Stomach smooth muscle (tissue), 2 donors: ENCODE measurements around the gene EPS8L2.
A peak's percentile ranks its signal among the peaks of the same experiment; 100 is the strongest.

Experiments used
- H3K27ac ChIP-seq: one replicate; pipeline ENCODE4 v1.7.0; 2013; ENCODE audit warnings: mild to moderate bottlenecking, low read length, inconsistent platforms
- H3K27me3 ChIP-seq, 2 donors: one replicate each; pipeline ENCODE4 v1.7.0; 2013; ENCODE audit warnings: low read length in 2 of 2; ENCODE audit not compliant: insufficient read depth in 2 of 2, control insufficient read depth in 1 of 2
- H3K36me3 ChIP-seq, 2 donors: one replicate each; pipeline ENCODE4 v1.7.0; 2013; ENCODE audit warnings: low read length in 2 of 2; ENCODE audit not compliant: control insufficient read depth in 2 of 2, insufficient read depth in 2 of 2
- H3K4me1 ChIP-seq: one replicate; pipeline ENCODE4 v1.7.0; 2013; ENCODE audit warnings: low read length; ENCODE audit not compliant: control insufficient read depth, insufficient read depth
- H3K4me3 ChIP-seq, 2 donors: one replicate each; pipeline ENCODE4 v1.7.0; 2013; ENCODE audit warnings: low read length in 2 of 2
- H3K9ac ChIP-seq, 2 donors: one replicate each; pipeline ENCODE4 v1.7.0; 2013; ENCODE audit warnings: low read length in 2 of 2, mild to moderate bottlenecking in 1 of 2
- H3K9me3 ChIP-seq, 2 donors: one replicate each; pipeline ENCODE4 v1.7.0; 2013; ENCODE audit warnings: low read length in 2 of 2; ENCODE audit not compliant: control insufficient read depth in 2 of 2
- donor health status: healthy.
- donor health status: Pancreatic carcinoma.

EPS8L2 gene

DNA sequence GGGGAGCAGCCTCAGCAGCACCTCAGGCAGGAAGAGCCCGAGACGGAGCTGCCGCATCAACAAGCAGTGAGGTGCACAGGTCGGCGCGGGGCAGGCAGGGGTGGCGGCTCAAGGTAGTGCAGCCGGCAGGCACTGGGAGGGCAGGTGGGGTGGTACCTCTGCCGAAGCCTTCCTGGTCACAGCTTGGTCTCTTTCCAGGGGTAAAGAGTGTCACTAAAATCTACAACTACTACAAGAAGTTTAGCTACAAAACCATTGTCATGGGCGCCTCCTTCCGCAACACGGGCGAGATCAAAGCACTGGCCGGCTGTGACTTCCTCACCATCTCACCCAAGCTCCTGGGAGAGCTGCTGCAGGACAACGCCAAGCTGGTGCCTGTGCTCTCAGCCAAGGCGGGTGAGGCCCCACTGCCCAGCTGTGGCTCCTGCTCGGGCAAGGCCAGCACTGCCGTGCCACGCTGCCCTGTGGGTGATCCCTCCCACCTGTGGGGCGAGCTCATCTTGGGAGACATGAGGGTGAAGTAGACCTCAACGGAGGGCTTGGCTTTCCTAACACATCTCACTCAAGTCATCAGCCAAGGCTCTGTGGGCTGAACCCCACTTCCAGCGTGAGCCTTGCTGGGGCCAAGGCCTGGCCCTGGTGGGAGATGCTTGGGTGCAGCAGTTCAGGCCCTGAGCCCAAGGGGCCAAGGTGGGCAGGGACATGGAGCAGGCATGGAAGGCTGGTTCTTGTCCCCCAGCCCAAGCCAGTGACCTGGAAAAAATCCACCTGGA is 57.7 kb downstream of the EPS8L2 start:
- Histone ChIP-seq H3K36me3 (peaks cover 26 to 44% of the 10 kb centered on the region in 2 donors), H3K9ac (no peak overlapping the region), H3K4me1 (no peaks in the 10 kb centered on the region), H3K9me3 (no peaks in the 10 kb centered on the region), H3K27me3 (no peaks in the 10 kb centered on the region), H3K4me3 (no peak overlapping the region), H3K27ac (no peak overlapping the region)

- H3K9ac ChIP-seq, result no peak overlapping the region
- H3K36me3 ChIP-seq, result peaks cover 24 to 42% of the 10 kb centered on the region in 2 donors
- H3K27ac ChIP-seq, result no peak overlapping the region
Observed at GRCh38 chr11:764322-765024, 58.4 kb downstream of the EPS8L2 start.

DNA sequence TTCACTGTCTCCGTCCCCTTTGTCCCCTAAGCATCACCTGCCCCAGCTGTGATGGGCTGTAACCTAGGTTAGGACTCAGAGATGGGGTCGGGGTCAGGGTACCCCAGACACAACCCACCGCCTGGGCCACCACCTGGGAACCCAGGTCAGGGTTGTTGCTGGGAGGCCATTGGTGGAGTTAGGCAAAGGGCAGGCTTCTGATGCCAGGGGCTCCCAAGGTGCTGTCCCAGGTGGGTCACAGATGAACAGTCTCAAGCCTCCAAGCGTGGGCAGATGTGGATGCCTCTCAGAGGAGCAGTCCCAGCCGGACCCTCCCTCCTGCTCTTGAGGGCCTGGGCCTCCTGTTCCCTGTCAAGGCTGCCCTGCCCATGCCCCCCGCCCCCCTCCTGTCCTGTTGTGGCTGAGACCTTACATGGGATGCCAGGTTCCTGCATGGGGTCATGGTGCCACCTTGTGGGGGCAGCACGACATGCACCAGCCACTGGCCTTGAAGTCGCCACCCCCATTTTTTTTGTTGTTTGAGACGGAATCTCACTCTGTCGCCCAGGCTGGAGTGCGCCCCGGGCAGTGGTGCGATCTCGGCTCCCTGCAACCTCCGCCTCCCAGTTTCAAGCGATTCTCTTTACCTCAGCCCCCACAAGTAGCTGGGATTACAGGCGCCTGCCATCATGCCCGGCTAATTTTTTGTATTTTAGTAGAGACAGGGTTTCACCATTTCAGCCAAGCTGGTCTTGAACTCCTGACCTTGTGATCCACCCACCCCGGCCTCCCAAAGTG is 59.2 kb downstream of the EPS8L2 start:
- Histone ChIP-seq H3K4me3 (no peak overlapping the region), H3K27ac (peak overlapping the region; percentile 31), H3K36me3 (peaks cover 22 to 39% of the 10 kb centered on the region in 2 donors), H3K9me3 (no peaks in the 10 kb centered on the region), H3K27me3 (no peaks in the 10 kb centered on the region), H3K9ac (no peak overlapping the region), H3K4me1 (no peaks in the 10 kb centered on the region)

More at GRCh38 chr11:764322-765024, 58.4 kb downstream of the EPS8L2 start:
- H3K27me3 ChIP-seq, result no peaks in the 10 kb centered on the region
- H3K4me1 ChIP-seq, result no peaks in the 10 kb centered on the region
- H3K9me3 ChIP-seq, result no peaks in the 10 kb centered on the region
- H3K4me3 ChIP-seq, result no peak overlapping the region

- no peaks in the 10 kb centered on the region for H3K4me1 ChIP-seq
- H3K9ac ChIP-seq, result no peak overlapping the region
- no peaks in the 10 kb centered on the region for H3K9me3 ChIP-seq
- peaks cover 22 to 35% of the 10 kb centered on the region in 2 donors for H3K36me3 ChIP-seq
- no peak overlapping the region for H3K4me3 ChIP-seq
- H3K27ac ChIP-seq, result no peak overlapping the region
- no peaks in the 10 kb centered on the region for H3K27me3 ChIP-seq
Observed at GRCh38 chr11:765802-766091, 59.7 kb downstream of the EPS8L2 start.

- Histone ChIP-seq H3K36me3 (peaks cover 22 to 38% of the 10 kb centered on the region in 2 donors), H3K9me3 (no peaks in the 10 kb centered on the region), H3K27me3 (no peaks in the 10 kb centered on the region), H3K4me1 (no peaks in the 10 kb centered on the region), H3K9ac (no peak overlapping the region), H3K4me3 (no peak overlapping the region), H3K27ac (no peak overlapping the region)
Observed at GRCh38 chr11:766106-766935, 60.3 kb downstream of the EPS8L2 start.

GRCh38 chr11:766936-767210 is 60.8 kb downstream of the EPS8L2 start:
- H3K4me3 ChIP-seq, result no peak overlapping the region
- no peak overlapping the region for H3K27ac ChIP-seq
- H3K36me3 ChIP-seq, result peaks cover 22 to 34% of the 10 kb centered on the region in 2 donors
- H3K9ac ChIP-seq, result no peak overlapping the region
- no peaks in the 10 kb centered on the region for H3K4me1 ChIP-seq
- H3K27me3 ChIP-seq, result no peaks in the 10 kb centered on the region
- H3K9me3 ChIP-seq, result no peaks in the 10 kb centered on the region

DNA sequence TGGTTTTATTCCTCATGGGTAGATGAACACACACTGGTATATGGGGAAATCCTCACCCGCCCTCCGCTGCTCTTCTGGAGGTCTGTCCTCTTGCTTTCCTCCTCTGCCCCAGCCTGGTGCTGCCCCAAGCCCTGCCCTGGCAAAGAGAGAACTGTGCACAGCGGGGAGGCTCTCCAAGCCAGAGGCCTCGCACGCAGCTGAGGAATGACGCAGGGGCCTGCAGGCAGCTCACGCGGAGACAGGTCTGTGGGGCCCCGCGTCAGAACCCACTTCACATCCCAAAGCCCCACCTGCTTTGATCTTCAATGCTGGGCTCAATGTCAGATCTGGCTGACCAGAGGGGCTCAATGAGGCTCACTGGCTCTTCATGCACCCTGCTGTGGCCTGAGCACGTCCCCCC is 61.2 kb downstream of the EPS8L2 start:
- no peaks in the 10 kb centered on the region for H3K9me3 ChIP-seq
- no peaks in the 10 kb centered on the region for H3K4me1 ChIP-seq
- H3K27ac ChIP-seq, result no peak overlapping the region
- peaks cover 22 to 33% of the 10 kb centered on the region in 2 donors for H3K36me3 ChIP-seq
- no peak overlapping the region for H3K9ac ChIP-seq
- no peak overlapping the region for H3K4me3 ChIP-seq
- H3K27me3 ChIP-seq, result no peaks in the 10 kb centered on the region

DNA sequence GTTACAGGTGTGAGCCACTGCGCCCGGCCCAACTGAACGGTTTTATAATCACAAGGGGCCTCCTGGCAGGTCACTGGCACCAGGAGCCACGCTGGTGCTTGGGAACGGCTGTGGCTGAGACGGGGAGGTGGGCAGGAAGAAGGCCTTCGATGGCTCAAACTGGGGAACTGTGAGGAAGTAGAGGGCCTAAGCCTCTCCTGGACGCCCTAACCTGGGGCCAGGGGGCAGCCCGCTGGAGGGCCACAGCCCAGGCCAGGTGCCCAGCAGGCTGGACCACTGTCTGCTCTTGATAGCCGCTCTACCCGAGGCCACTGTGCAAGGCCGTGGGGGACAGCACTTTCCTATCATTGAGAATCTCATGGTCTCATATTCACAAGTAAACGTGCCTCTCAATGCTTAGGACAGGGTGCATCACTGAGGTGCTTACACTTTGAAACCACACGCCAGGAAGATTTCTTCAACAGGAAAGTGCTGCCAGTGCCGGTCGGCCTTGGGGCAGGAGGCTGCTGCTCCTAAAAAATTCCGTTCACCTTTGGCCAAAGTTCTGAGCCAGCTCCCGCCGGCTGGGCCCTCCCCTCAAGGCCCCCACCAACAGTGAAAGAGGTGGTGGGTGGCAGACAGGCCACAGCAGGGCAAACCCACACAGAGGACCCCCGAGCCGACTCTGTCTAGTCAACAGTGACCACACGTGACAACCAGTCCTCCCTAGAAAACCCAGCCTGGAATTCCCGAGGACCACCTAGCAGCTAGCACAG is 64.0 kb downstream of the EPS8L2 start:
- Histone ChIP-seq H3K27ac (no peak overlapping the region), H3K9ac (no peak overlapping the region), H3K36me3 (peaks cover 13 to 20% of the 10 kb centered on the region in 2 donors), H3K27me3 (no peaks in the 10 kb centered on the region), H3K4me3 (no peak overlapping the region), H3K4me1 (peaks cover 14% of the 10 kb centered on the region), H3K9me3 (no peaks in the 10 kb centered on the region)

- H3K9ac ChIP-seq, result no peak overlapping the region
- no peak overlapping the region for H3K27ac ChIP-seq
- H3K4me1 ChIP-seq, result peaks cover 22% of the 10 kb centered on the region
- H3K4me3 ChIP-seq, result no peak overlapping the region
- no peaks in the 10 kb centered on the region for H3K9me3 ChIP-seq
- H3K27me3 ChIP-seq, result no peaks in the 10 kb centered on the region
- peaks cover 13 to 19% of the 10 kb centered on the region in 2 donors for H3K36me3 ChIP-seq
Observed at GRCh38 chr11:770642-771616, 64.9 kb downstream of the EPS8L2 start.
